Measurements from ENCODE around the gene IL17REL. TPM values are rescaled to one million over a fixed set of nuclear protein-coding genes. Genes with fewer than 3 reads are reported as not detected.

Gene IL17REL
- total RNA-seq, 1 donor from 2014 or later: not detected

DNA sequence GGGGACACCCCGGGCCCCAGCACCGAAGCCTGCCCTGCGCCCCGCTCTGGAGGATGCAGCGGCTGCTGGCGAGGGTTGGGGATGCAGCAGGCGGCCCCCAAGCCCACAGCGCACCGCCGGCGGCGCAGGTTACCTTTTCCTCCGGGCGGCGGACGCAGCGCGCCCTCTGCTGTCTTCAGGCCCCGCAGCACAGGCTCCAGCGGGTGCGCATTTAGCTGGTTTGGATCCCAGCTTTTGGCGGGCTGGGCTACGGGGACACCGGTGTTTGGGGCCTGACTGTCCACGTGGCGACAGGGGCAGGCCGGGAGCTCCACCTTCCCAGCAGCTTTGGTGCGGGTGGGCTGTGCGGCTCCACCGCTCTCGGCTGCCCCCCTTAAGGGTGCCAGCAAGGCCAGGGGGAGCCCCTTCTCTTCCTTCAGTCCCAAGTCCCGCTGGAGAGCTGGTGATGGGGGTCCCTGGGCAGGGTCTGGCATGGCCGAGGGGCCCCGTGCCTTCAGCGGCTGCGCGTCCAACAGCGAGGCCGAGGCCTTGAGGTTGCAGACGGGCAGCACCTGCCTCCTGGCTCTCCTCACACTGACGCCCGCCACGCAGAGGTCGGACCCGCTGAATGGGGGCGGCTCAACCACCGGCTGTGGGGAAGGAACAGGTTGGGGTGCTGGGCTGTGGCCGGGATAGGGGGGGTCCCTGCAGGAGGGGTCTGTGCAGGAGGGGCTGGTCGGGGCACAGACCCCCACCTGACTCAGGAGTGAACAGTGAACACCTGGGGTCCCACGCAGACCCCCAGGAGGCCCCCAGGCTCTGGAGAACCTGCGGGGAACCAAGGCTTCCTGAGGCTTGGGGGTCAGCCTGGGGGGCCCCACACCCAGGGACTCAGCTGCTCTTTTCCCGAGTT, 18.0 kb upstream of the IL17REL start:
- H3K4me3 ChIP-seq (ENCODE audit: low read depth, low read length): no peak overlapping the region
- TF ChIP-seq, protein P1, sequence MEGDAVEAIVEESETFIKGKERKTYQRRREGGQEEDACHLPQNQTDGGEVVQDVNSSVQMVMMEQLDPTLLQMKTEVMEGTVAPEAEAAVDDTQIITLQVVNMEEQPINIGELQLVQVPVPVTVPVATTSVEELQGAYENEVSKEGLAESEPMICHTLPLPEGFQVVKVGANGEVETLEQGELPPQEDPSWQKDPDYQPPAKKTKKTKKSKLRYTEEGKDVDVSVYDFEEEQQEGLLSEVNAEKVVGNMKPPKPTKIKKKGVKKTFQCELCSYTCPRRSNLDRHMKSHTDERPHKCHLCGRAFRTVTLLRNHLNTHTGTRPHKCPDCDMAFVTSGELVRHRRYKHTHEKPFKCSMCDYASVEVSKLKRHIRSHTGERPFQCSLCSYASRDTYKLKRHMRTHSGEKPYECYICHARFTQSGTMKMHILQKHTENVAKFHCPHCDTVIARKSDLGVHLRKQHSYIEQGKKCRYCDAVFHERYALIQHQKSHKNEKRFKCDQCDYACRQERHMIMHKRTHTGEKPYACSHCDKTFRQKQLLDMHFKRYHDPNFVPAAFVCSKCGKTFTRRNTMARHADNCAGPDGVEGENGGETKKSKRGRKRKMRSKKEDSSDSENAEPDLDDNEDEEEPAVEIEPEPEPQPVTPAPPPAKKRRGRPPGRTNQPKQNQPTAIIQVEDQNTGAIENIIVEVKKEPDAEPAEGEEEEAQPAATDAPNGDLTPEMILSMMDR (conservative IDR thresholded peaks at IDR 0.05; ENCODE audit: low read depth, low read length): peak; percentile 79
- no peak for DNase-seq (ENCODE audit: low read depth)

DNA sequence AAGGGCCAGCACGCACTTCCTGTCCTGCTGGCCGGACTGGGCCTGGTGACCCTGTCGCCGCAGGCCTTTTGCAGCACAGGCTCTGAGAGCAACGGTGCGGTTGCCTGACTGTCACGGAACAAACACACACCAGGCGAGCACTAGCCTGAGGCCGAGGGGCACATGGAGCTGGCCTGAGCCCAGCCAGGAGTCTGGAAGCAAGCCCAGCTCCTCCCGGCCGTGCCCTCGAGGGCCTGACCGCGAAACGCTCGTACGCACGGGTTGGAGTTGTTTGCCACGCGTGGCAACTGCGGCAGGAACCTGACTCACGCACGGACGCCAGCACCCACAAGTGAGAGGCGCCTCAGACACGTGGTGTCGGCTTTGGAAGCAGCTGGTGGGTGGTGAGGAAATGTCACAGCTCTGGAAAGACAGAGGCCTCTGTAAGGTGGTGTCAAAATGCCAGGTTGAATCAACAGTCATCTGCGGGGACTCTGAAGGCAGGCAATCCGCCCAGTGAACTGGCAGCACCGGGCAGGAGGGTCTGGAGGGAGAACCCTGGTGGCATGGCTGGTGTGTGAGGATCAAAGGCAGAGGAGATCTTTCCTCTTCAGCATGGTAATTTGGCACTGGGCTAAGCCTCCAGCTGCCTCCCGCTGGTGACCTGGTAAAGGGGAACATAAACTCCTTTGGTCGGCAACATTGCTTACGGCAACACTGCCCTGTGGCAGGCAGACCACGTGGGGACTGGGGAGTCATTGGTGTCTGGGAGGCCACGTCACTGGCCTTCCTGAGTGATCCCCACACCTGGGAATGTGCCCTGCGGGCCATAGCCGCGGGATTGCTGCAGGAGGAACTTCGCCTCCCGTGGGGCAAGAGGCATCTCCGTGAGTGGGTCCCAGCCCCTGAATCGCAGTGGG, 15.3 kb upstream of the IL17REL start:
- TF ChIP-seq, protein P1 (conservative IDR thresholded peaks at IDR 0.05; ENCODE audit: low read depth, low read length): no peak
- no peak overlapping the region for H3K4me3 ChIP-seq (ENCODE audit: low read depth, low read length)
- DNase-seq (ENCODE audit: low read depth): no peak

DNA sequence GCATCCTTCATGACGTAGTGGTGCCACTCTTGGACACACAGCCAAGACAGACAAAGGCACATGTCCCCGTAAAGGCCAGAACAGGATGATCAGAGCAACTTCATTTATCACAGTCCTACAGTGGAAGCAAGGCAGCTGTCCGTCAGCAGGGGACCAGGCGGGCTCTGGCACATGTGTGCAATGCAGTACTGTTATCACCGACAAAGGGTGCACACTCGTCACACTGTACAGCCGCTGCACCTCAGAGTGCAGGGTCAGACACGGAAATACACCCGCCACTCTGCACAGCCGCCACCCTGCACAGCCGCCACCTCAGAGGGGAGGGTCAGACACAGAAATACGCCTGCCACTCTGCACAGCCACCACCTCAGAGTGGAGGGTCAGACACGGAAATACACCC, 13.4 kb upstream of the IL17REL start:
- DNase-seq (ENCODE audit: low read depth): no peak
- TF ChIP-seq, protein P1 (conservative IDR thresholded peaks at IDR 0.05; ENCODE audit: low read depth, low read length): no peak

DNA sequence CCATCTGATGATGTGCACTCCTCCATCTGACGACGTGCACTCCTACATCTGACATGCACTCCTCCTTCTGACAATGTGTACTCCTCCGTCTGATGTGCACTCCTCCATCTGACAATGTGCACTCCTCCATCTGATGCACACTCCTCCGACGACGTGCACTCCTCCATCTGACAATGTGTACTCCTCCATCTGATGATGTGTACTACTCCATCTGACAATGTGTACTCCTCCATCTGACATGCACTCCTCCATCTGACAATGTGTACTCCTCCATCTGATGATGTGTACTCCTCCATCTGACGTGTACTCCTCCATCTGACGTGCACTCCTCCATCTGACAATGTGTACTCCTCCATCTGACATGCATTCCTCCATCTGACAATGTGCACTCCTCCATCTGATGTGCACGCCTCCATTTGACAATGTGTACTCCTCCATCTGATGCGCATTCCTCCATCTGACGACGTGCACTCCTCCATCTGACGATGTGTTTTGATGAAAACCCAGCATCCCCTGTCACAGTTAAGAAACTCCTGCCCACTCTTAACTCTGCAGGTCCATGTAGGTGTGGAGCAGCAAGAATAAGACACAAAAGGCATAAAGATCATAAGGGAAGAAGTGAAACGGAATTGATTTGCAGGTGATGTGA, 9.7 kb upstream of the IL17REL start:
- TF ChIP-seq, protein P1 (conservative IDR thresholded peaks at IDR 0.05; ENCODE audit: low read depth, low read length): no peak
- no peak overlapping the region for H3K4me3 ChIP-seq (ENCODE audit: low read depth, low read length)
- no peak for DNase-seq (ENCODE audit: low read depth)

More for the DNA sequence above, 13.4 kb upstream of the IL17REL start:
- H3K4me3 ChIP-seq (ENCODE audit: low read depth, low read length): no peak overlapping the region

DNA sequence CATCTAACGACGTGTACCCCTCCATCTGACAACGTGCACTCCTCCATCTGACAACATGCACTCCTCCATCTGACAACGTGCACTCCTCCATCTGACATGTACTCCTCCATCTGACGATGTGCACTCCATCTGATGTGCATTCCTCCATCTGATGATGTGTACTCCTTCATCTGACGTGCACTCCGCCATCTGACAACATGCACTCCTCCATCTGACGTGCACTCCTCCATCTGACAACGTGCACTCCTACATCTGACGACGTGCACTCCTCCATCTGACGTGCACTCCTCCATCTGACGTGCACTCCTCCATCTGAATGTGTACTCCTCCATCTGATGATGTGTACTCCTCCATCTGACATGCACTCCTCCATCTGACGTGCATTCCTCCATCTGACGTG, 8.0 kb upstream of the IL17REL start:
- DNase-seq (ENCODE audit: low read depth): no peak
- TF ChIP-seq, protein P1 (conservative IDR thresholded peaks at IDR 0.05; ENCODE audit: low read depth, low read length): no peak
- H3K4me3 ChIP-seq (ENCODE audit: low read depth, low read length): no peak overlapping the region

DNA sequence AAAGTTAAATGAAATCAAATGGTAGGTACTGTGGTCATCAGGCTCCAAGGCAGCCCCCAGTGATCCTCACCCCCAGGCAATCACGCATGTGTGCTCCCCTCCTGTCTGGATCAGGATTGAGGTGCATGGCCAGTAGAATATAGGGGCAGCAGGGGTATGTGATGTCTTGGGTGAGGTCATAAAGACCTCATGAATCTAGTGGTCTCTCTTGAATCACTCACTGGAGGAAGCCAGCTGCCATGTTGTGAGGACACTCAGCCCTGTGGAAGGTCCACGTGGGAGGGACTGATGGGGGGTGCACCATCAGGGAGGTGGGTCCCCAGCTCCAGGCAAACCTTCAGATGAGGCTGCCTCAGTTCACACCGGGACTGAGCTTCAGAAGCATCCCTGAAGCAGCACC, 6.8 kb upstream of the IL17REL start:
- no peak for DNase-seq (ENCODE audit: low read depth)
- TF ChIP-seq, protein P1 (conservative IDR thresholded peaks at IDR 0.05; ENCODE audit: low read depth, low read length): no peak
- no peak overlapping the region for H3K4me3 ChIP-seq (ENCODE audit: low read depth, low read length)
